Caco-2 (cell line): ENCODE data around the gene CFAP53. TPM values are rescaled to one million over a fixed set of nuclear protein-coding genes. Genes with fewer than 3 reads are reported as not detected.

ENCODE experiments used
- BruUV-seq: library from RNA; stranded (reverse); fragments of 400-500 nt; replicated peaks from 2 replicates; lab custom pipeline; 2021; lab: Mats Ljungman, UMichigan
- CTCF ChIA-PET: fragments of 300-600 bp; sonication (Branson Sonifier 250); formaldehyde crosslinking; loops from one replicate; lab custom pipeline; 2022; ENCODE audit warnings: antibody characterized with exemption; lab: Charles Lee
- POLR2A ChIA-PET: fragments of 300-600 bp; sonication (Branson Sonifier 250); formaldehyde crosslinking; loops from one replicate; lab custom pipeline; 2022; ENCODE audit warnings: antibody characterized with exemption; lab: Charles Lee
- DNase-seq, 2 experiments: peaks; one replicate each; pipeline versions ENCODE4 v3.0.0 to v3.0.0-alpha.2; 2020 to 2022
- H3K27me3 ChIP-seq: replicated peaks from 2 replicates; pipeline ENCODE4 v1.6.0; 2011; ENCODE audit warnings: low read length; ENCODE audit not compliant: control insufficient read depth, insufficient read depth
- H3K36me3 ChIP-seq: 2 replicates; pipeline ENCODE4 v1.5.1; 2011; ENCODE audit warnings: low read length; ENCODE audit not compliant: control insufficient read depth, insufficient read depth
- H3K4me1 ChIP-seq: fragments of 250-450 bp; sonication (Bioruptor Pico); 2 replicates; pipeline ENCODE4 v1.5.1; 2020; ENCODE audit warnings: mild to moderate bottlenecking
- H3K4me3 ChIP-seq: 2 replicates; pipeline ENCODE4 v1.5.1; 2011; ENCODE audit warnings: low read depth, mild to moderate bottlenecking, control low read depth, low read length
- H3K9me3 ChIP-seq: fragments of 250-450 bp; sonication (Bioruptor Pico); 2 replicates; pipeline ENCODE4 v1.5.1; 2020; ENCODE audit warnings: mild to moderate bottlenecking, moderate library complexity
- H3K27ac Mint-ChIP-seq: one replicate; pipeline ENCODE4 v1.8.0; 2022; ENCODE audit warnings: mixed read lengths; ENCODE audit not compliant: unreplicated experiment
- H3K27me3 Mint-ChIP-seq: one replicate; pipeline ENCODE4 v1.8.0; 2022; ENCODE audit warnings: mixed read lengths; ENCODE audit not compliant: insufficient read depth, unreplicated experiment
- H3K36me3 Mint-ChIP-seq: one replicate; pipeline ENCODE4 v1.8.0; 2022; ENCODE audit warnings: mild to moderate bottlenecking, mixed read lengths; ENCODE audit not compliant: insufficient read depth, unreplicated experiment
- H3K4me1 Mint-ChIP-seq: one replicate; pipeline ENCODE4 v1.8.0; 2022; ENCODE audit warnings: low read depth, mixed read lengths; ENCODE audit not compliant: unreplicated experiment
- H3K4me3 Mint-ChIP-seq: one replicate; pipeline ENCODE4 v1.8.0; 2022; ENCODE audit warnings: mild to moderate bottlenecking, moderate library complexity, mixed read lengths; ENCODE audit not compliant: unreplicated experiment
- H3K9me3 Mint-ChIP-seq: one replicate; pipeline ENCODE4 v1.8.0; 2022; ENCODE audit warnings: mixed read lengths; ENCODE audit not compliant: unreplicated experiment
- intact Hi-C: fragments of 100-400 bp; cut with micrococcal nuclease; formaldehyde crosslinking; loops from one replicate; pipeline ENCODE4 v1.10.0; 2022; ENCODE audit not compliant: unreplicated experiment
- total RNA-seq: library from RNA; stranded (reverse); gene quantifications from 2 replicates; pipeline ENCODE4 v1.2.3, GENCODE V29; 2022
- TF ChIP-seq, protein P1 (sequence below), 2 experiments: fragments of 200-600 bp in 1 of 2; IDR thresholded peaks; 1 replicate in 1 of 2; 2 replicates in 1 of 2; pipeline versions ENCODE4 v1.5.1 to v1.8.0; 2011 to 2022; ENCODE audit warnings: antibody characterized with exemption in 1 of 2, control low read depth in 1 of 2, inconsistent platforms in 1 of 2, low read depth in 1 of 2, low read length in 1 of 2, mild to moderate bottlenecking in 1 of 2, moderate library complexity in 1 of 2; ENCODE audit not compliant: insufficient read depth in 1 of 2, severe bottlenecking in 1 of 2, unreplicated experiment in 1 of 2

The CFAP53 gene
- total RNA-seq, 1 experiment from 2014 or later: not detected

DNA sequence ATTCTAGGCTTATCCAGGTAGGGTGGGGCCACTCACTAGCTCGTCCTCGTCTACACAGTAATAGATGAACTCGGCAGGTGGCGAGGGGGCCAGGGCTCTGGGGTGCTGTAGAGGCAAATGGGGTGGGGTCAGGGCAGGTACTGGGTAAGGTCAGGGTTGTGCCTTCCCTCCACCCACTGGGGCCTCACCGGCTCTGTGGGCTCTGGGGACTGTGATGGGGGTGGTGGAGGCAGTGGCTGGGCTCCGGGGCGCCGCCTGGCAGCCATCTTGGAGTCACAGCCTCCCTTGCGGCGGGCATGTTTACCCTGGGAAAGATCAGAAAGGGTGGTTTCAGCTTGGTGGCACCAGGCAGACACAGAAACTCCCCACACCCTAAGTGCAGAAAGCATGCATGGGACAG is 8.6 kb upstream of the CFAP53 start:
- Histone ChIP-seq H3K27me3 (no peaks in the 10 kb centered on the region), H3K9me3 (no peaks in the 10 kb centered on the region), H3K4me1 (no peaks in the 10 kb centered on the region), H3K36me3 (no peaks in the 10 kb centered on the region; the same call in 1 of the 2 replicates), H3K4me3 (no peak overlapping the region)
- Mint-ChIP-seq H3K27me3 (no peaks in the 10 kb centered on the region), H3K4me3 (no peak overlapping the region), H3K27ac (no peak overlapping the region), H3K36me3 (peaks cover 24% of the 10 kb centered on the region), H3K4me1 (peaks cover 2% of the 10 kb centered on the region), H3K9me3 (no peaks in the 10 kb centered on the region)
- BruUV-seq: no TSS peak
- ChIA-PET CTCF (no interaction called here), POLR2A (no interaction called here)
- no peak for DNase-seq
- TF ChIP-seq, protein P1, sequence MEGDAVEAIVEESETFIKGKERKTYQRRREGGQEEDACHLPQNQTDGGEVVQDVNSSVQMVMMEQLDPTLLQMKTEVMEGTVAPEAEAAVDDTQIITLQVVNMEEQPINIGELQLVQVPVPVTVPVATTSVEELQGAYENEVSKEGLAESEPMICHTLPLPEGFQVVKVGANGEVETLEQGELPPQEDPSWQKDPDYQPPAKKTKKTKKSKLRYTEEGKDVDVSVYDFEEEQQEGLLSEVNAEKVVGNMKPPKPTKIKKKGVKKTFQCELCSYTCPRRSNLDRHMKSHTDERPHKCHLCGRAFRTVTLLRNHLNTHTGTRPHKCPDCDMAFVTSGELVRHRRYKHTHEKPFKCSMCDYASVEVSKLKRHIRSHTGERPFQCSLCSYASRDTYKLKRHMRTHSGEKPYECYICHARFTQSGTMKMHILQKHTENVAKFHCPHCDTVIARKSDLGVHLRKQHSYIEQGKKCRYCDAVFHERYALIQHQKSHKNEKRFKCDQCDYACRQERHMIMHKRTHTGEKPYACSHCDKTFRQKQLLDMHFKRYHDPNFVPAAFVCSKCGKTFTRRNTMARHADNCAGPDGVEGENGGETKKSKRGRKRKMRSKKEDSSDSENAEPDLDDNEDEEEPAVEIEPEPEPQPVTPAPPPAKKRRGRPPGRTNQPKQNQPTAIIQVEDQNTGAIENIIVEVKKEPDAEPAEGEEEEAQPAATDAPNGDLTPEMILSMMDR (IDR thresholded peaks at IDR 0.05; ENCODE audit: insufficient read depth in 1 of 2, low read depth in 1 of 2, low read length in 1 of 2, severe bottlenecking in 1 of 2, unreplicated experiment in 1 of 2): no peak
- intact Hi-C loops: no loop called here

DNA sequence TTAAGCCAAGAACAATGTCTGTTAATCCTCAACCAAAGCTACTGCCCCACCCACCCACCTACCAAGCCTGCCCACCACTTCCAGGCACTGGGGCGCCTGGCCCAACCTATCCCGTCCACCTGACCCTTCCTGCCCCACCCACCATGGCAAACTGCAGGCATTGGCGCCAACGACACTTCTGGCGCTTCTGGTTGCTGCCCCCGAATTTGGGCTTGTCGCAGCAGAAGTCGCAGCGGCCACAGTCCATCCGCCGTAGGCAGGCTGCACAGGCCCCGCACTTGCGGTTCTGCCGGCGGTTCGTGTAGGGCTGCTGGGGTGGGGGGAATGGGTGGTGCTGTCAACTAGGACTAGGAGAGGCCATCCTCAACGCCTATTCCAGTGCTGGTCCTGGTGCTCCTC is 7.7 kb upstream of the CFAP53 start:
- TF ChIP-seq, protein P1 (IDR thresholded peaks at IDR 0.05; ENCODE audit: insufficient read depth in 1 of 2, low read depth in 1 of 2, low read length in 1 of 2, severe bottlenecking in 1 of 2, unreplicated experiment in 1 of 2): no peak
- no peaks in the 10 kb centered on the region for H3K4me1 ChIP-seq
- Mint-ChIP-seq H3K4me1 (no peaks in the 10 kb centered on the region), H3K27me3 (no peaks in the 10 kb centered on the region), H3K36me3 (peaks cover 24% of the 10 kb centered on the region), H3K4me3 (no peak overlapping the region), H3K9me3 (no peaks in the 10 kb centered on the region), H3K27ac (no peak overlapping the region)
- CTCF ChIA-PET: no interaction called here
- no peaks in the 10 kb centered on the region for H3K9me3 ChIP-seq
- no peaks in the 10 kb centered on the region for H3K27me3 ChIP-seq
- POLR2A ChIA-PET: no interaction called here
- BruUV-seq: no TSS peak
- no peaks in the 10 kb centered on the region; the same call in 1 of the 2 replicates for H3K36me3 ChIP-seq
- H3K4me3 ChIP-seq: no peak overlapping the region
- intact Hi-C loops: no loop called here
- no peak for DNase-seq

DNA sequence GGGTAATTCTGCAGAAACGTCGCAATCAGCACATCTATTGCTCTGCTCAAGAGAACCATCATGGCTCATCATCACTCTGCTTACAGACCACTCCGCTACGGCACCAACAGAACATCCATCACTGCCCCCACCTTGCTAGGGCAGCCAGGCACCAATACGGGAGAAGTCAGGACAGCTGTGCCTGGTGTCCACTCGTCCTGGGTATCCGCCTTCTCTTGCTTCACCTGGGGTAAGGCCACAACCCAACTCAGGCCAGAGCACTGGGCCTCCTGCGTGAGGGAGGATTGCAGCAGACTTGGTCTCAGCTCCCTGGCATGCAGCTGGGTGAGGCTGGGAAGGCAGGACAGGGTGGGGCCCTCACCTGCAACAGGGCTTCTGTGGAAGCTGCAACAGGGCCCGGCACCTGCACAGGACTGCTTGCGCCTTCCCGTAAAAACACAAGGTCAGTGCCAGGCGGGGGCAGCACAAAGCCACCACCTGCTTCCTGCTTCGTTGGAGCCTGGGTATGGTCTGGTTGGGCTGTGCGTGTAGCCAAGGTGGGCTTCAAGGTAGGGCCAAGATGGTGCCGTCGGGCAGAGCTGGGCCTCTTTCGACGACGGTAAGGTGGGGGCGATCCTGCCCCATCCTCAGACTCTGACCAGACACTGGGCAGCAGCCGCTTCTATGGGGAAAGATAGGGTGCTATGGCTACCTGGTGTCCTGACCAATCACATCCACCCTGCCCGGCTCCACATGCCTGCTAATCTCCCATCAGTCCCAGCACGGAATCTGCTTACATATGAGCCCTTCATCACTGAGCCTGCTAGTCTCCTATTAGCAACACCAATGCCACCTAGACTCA is 7.1 kb upstream of the CFAP53 start:
- no peaks in the 10 kb centered on the region for H3K27me3 Mint-ChIP-seq
- ChIA-PET CTCF (no interaction called here), POLR2A (no interaction called here)
- peaks cover 24% of the 10 kb centered on the region for H3K36me3 Mint-ChIP-seq
- H3K4me3 ChIP-seq: no peak overlapping the region
- no peak overlapping the region for H3K4me3 Mint-ChIP-seq
- intact Hi-C loops: no loop called here
- BruUV-seq: no TSS peak
- no peaks in the 10 kb centered on the region for H3K9me3 Mint-ChIP-seq
- H3K4me1 ChIP-seq: no peaks in the 10 kb centered on the region
- H3K4me1 Mint-ChIP-seq: no peaks in the 10 kb centered on the region
- no peak for DNase-seq
- H3K27me3 ChIP-seq: no peaks in the 10 kb centered on the region
- no peak overlapping the region for H3K27ac Mint-ChIP-seq
- TF ChIP-seq, protein P1 (IDR thresholded peaks at IDR 0.05; ENCODE audit: insufficient read depth in 1 of 2, low read depth in 1 of 2, low read length in 1 of 2, severe bottlenecking in 1 of 2, unreplicated experiment in 1 of 2): no peak
- no peaks in the 10 kb centered on the region; the same call in 1 of the 2 replicates for H3K36me3 ChIP-seq
- H3K9me3 ChIP-seq: no peaks in the 10 kb centered on the region
